MCF 10A (cell line): ENCODE results near the gene TCERG1L. TPM values are rescaled to one million over a fixed set of nuclear protein-coding genes. Genes with fewer than 3 reads are reported as not detected.

ENCODE experiments used
- BruUV-seq: library from RNA; stranded (reverse); fragments of 400-500 nt; replicated peaks from 2 replicates; lab custom pipeline; 2021; lab: Mats Ljungman, UMichigan
- CTCF ChIA-PET: fragments of 300-600 bp; sonication (Branson Sonifier 250); formaldehyde crosslinking; extraction: SDS; loops from one replicate; lab custom pipeline; 2021; ENCODE audit warnings: antibody characterized with exemption, inconsistent platforms; lab: Yijun Ruan, JAX
- POLR2A ChIA-PET: fragments of 300-600, 350-650 bp; sonication (Branson Sonifier 250); formaldehyde crosslinking; extraction: SDS; loops from one replicate; lab custom pipeline; 2020; ENCODE audit warnings: antibody characterized with exemption, inconsistent platforms; lab: Yijun Ruan, JAX
- DNase-seq: peaks from one replicate; pipeline ENCODE4 v3.0.0-alpha.2; 2018; ENCODE audit not compliant: unreplicated experiment
- H3K27ac Mint-ChIP-seq: one replicate; pipeline ENCODE4 v1.8.0; 2022; ENCODE audit warnings: mild to moderate bottlenecking, low read depth, mixed read lengths; ENCODE audit not compliant: unreplicated experiment
- H3K27me3 Mint-ChIP-seq: one replicate; pipeline ENCODE4 v1.8.0; 2022; ENCODE audit warnings: mixed read lengths; ENCODE audit not compliant: insufficient read depth, unreplicated experiment
- H3K36me3 Mint-ChIP-seq: one replicate; pipeline ENCODE4 v1.8.0; 2022; ENCODE audit warnings: mild to moderate bottlenecking, moderate library complexity, mixed read lengths; ENCODE audit not compliant: insufficient read depth, unreplicated experiment
- H3K4me1 Mint-ChIP-seq: one replicate; pipeline ENCODE4 v1.8.0; 2022; ENCODE audit warnings: mixed read lengths; ENCODE audit not compliant: insufficient read depth, unreplicated experiment
- H3K4me3 Mint-ChIP-seq: one replicate; pipeline ENCODE4 v1.8.0; 2022; ENCODE audit warnings: mild to moderate bottlenecking, moderate library complexity, mixed read lengths; ENCODE audit not compliant: unreplicated experiment
- H3K9me3 Mint-ChIP-seq: one replicate; pipeline ENCODE4 v1.8.0; 2022; ENCODE audit warnings: mixed read lengths; ENCODE audit not compliant: unreplicated experiment
- intact Hi-C: fragments of 100-400 bp; cut with micrococcal nuclease; formaldehyde crosslinking; loops from 2 replicates; pipeline ENCODE4 v1.14.1; 2022
- total RNA-seq: library from RNA; stranded (reverse); gene quantifications from 2 replicates; pipeline ENCODE4 v1.2.3, GENCODE V29; 2022
- TF ChIP-seq, protein P1 (sequence below): fragments of 200-600 bp; IDR thresholded peaks from one replicate; pipeline ENCODE4 v1.8.0; 2022; ENCODE audit warnings: antibody characterized with exemption, mild to moderate bottlenecking; ENCODE audit not compliant: unreplicated experiment

The TCERG1L gene
- total RNA-seq, 1 experiment from 2014 or later: not detected

GRCh38 chr10:131252567-131253276 lies 58.8 kb downstream of the TCERG1L start:
- H3K27me3 Mint-ChIP-seq: no peaks in the 10 kb centered on the region
- POLR2A ChIA-PET: no interaction called here
- intact Hi-C loops: no loop called here
- H3K4me3 Mint-ChIP-seq: no peak overlapping the region
- H3K27ac Mint-ChIP-seq: no peak overlapping the region
- no peaks in the 10 kb centered on the region for H3K4me1 Mint-ChIP-seq
- DNase-seq: no peak
- no TSS peak for BruUV-seq
- no peaks in the 10 kb centered on the region for H3K36me3 Mint-ChIP-seq
- TF ChIP-seq, protein P1, sequence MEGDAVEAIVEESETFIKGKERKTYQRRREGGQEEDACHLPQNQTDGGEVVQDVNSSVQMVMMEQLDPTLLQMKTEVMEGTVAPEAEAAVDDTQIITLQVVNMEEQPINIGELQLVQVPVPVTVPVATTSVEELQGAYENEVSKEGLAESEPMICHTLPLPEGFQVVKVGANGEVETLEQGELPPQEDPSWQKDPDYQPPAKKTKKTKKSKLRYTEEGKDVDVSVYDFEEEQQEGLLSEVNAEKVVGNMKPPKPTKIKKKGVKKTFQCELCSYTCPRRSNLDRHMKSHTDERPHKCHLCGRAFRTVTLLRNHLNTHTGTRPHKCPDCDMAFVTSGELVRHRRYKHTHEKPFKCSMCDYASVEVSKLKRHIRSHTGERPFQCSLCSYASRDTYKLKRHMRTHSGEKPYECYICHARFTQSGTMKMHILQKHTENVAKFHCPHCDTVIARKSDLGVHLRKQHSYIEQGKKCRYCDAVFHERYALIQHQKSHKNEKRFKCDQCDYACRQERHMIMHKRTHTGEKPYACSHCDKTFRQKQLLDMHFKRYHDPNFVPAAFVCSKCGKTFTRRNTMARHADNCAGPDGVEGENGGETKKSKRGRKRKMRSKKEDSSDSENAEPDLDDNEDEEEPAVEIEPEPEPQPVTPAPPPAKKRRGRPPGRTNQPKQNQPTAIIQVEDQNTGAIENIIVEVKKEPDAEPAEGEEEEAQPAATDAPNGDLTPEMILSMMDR: no peak
- CTCF ChIA-PET: no interaction called here
- H3K9me3 Mint-ChIP-seq: peaks cover 50% of the 10 kb centered on the region

GRCh38 chr10:131251146-131251541 lies 60.4 kb downstream of the TCERG1L start:
- no peaks in the 10 kb centered on the region for H3K27me3 Mint-ChIP-seq
- CTCF ChIA-PET: no interaction called here
- intact Hi-C loops: no loop called here
- DNase-seq: no peak
- H3K9me3 Mint-ChIP-seq: peaks cover 43% of the 10 kb centered on the region
- TF ChIP-seq, protein P1: no peak
- POLR2A ChIA-PET: no interaction called here
- H3K36me3 Mint-ChIP-seq: no peaks in the 10 kb centered on the region
- no peaks in the 10 kb centered on the region for H3K4me1 Mint-ChIP-seq
- BruUV-seq: no TSS peak
- H3K4me3 Mint-ChIP-seq: no peak overlapping the region
- H3K27ac Mint-ChIP-seq: no peak overlapping the region

GRCh38 chr10:131250454-131251145 lies 60.9 kb downstream of the TCERG1L start:
- H3K4me3 Mint-ChIP-seq: no peak overlapping the region
- H3K27ac Mint-ChIP-seq: no peak overlapping the region
- DNase-seq: no peak
- intact Hi-C loops: no loop called here
- H3K36me3 Mint-ChIP-seq: no peaks in the 10 kb centered on the region
- H3K9me3 Mint-ChIP-seq: peaks cover 41% of the 10 kb centered on the region
- H3K4me1 Mint-ChIP-seq: no peaks in the 10 kb centered on the region
- no peaks in the 10 kb centered on the region for H3K27me3 Mint-ChIP-seq
- no TSS peak for BruUV-seq
- POLR2A ChIA-PET: no interaction called here
- TF ChIP-seq, protein P1: no peak
- CTCF ChIA-PET: no interaction called here

GRCh38 chr10:131249955-131250344 lies 61.6 kb downstream of the TCERG1L start:
- CTCF ChIA-PET: no interaction called here
- TF ChIP-seq, protein P1: no peak
- no TSS peak for BruUV-seq
- POLR2A ChIA-PET: no interaction called here
- no peak for DNase-seq
- Mint-ChIP-seq H3K4me3 (no peak overlapping the region), H3K27me3 (no peaks in the 10 kb centered on the region), H3K27ac (no peak overlapping the region), H3K9me3 (peaks cover 34% of the 10 kb centered on the region), H3K36me3 (no peaks in the 10 kb centered on the region), H3K4me1 (no peaks in the 10 kb centered on the region)
- intact Hi-C loops: no loop called here
